HG03439 (cell line): ENCODE data around the gene GPX1.
"Not testable (repeated sequence)": the region's sequence is repeated elsewhere in the genome, so short reads cannot be mapped to it uniquely, and the experiment has no call there.

Source experiments
- ATAC-seq: cut with Tn5 transposase; IDR thresholded peaks from one replicate; pipeline ENCODE4 v1.9.1; 2021; ENCODE audit warnings: mild to moderate bottlenecking, moderate library complexity; ENCODE audit not compliant: unreplicated experiment

Gene GPX1

DNA sequence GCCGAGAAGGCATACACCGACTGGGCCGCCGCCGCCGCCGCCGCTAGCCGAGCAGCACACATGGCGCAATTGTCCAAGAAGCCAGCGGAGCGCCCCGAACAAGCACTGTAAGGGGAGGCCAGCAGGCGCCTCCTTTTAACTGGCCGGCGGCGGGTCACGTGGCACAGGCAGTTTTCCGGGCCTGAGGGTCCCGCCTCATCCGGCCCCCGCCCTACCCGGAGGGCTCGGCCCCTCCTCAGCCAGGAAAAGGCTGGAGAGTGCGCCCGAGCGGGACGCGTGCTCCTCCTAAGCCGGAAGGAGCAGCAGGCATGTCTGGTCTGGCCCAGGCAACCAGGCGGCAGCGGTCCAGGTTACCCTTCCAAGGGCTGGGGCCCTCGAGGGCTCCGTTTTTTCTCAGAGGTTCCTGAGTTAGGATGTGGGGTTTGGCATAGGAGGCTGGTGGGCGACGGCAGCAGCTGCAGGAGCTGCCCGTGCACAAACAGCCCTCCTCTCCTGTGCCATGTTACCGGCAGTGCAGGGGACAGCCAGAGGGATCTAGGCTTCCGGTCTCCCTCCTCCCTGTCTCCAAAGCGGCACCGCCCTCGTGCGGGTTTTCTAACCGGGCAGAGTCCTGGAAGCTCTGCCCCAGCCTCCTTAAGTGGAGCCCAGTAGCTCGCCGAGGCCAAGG lies at the start of gene GPX1:
TSS of gene GPX1 (minus strand) at position 137 of the 667 bp plus-strand sequence. CDS start at position 62, 75 bp downstream.
- peak; percentile 83 for ATAC-seq

- ATAC-seq, result no peak
These were observed 48.7 kb upstream of the GPX1 start for GRCh38 chr3:49406571-49407565.

- ATAC-seq, result not testable (repeated sequence)
These were observed 47.4 kb upstream of the GPX1 start for GRCh38 chr3:49405570-49405969.

- no peak for ATAC-seq
These were observed 45.7 kb upstream of the GPX1 start for GRCh38 chr3:49403891-49404290.

- ATAC-seq, result no peak
These were observed 43.6 kb upstream of the GPX1 start for GRCh38 chr3:49401766-49402165.

- ATAC-seq, result no peak
These were observed 41.3 kb upstream of the GPX1 start for GRCh38 chr3:49399461-49399860.

- no peak for ATAC-seq
These were observed 39.3 kb upstream of the GPX1 start for GRCh38 chr3:49397470-49397869.

GRCh38 chr3:49391310-49391709 lies 33.2 kb upstream of the GPX1 start:
- not testable (repeated sequence) for ATAC-seq

DNA sequence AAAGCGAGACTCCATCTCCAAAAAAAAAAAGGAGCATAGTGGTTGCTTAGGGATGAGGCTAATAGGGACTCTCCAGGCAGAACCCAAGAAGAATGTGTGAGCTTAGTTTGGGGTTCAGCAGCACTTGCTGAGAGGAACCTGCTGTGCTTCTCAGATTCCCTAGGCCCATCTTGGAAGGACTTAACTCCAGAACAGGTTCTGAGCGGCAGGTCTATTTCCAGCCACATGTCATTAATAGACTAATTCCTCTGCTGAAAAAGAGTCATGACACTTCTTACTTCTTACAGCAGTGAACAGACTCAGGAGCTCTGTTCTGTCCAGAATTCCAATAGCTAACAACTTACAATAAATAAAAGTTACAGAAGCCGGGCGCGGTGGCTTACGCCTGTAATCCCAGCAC lies 31.1 kb upstream of the GPX1 start:
- ATAC-seq, result no peak

DNA sequence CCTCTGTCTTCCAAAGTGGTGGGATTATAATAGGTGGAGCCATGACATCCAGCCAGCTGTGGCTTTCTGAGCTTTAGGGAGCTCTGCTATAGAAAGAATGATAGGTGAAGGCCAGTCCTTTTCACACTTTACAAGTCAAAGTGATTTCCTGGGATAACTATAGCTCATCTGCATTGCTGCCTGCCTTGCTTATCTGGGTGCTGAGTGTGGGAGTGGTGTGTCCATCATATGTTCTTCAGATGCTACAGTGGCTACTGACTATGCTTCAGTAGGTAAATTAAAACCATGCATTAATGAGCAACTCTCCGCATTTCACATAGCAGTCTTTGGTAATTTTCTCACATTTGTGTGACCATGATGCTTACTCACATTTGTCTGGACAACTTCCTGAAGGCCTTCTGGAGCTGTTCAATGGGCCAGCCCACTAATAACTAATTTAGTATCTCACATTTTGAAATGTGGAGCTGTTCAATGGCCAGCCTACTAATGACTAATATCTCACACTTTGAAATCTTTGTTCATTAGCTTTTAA lies 30.2 kb upstream of the GPX1 start:
- no peak for ATAC-seq

DNA sequence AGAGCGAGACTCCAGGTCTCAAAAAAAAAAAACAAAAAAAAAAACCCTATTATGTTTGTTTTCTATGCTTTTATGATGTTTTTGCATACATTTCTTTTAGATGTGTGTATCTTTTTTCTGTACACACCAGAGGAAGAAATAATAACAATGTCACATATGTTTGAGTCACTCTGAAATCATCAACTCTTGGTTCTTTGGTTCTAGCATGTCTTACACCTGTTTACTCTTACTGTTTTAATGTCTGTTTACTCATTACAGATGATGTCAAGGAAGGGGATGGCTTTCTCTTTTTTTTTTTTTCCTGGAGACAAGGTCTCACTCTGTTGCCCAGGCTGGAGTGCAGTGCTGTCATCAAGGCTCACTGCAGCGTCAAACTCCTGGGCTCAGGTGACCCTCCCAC lies 29.6 kb upstream of the GPX1 start:
- no peak for ATAC-seq

GRCh38 chr3:49386056-49386756 lies 28.1 kb upstream of the GPX1 start:
- no peak for ATAC-seq

DNA sequence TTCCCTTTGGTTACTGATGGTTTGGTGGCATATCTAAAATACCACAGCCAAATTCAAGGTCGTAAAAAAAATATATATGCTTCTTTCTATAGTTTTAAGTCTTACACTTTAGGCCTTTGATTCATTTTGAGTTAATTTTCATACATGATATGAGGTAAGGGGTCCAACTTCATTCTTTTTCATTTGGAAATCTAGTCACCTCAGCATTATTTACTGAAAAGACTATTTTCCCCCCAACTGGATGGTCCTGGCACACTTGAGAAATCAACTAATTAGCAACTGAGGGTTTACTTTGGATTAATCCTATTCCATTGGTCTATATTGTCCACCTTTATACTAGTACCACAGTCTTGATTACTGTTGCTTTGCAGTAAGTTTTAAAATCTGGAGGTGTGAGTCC lies 27.5 kb upstream of the GPX1 start:
- ATAC-seq, result no peak

DNA sequence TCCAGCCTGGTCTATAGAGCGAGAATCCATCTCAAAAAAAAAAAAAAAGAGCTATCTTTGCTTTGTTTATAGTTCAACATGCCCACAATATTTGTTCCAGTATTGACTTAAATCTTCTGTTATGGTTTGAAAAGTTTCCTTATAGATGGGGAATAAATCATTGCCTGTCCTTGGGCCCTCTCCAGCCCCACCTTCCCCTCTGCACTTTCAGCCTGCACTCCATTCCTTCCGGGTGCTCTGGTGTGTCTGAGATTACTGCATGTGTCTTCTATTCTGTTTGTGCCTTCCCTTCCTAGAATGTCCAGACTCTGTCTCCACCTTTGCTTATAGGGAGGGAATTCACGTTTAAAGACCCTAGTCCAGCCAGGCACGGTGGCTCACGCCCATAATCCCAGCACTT lies 25.2 kb upstream of the GPX1 start:
- ATAC-seq, result no peak

DNA sequence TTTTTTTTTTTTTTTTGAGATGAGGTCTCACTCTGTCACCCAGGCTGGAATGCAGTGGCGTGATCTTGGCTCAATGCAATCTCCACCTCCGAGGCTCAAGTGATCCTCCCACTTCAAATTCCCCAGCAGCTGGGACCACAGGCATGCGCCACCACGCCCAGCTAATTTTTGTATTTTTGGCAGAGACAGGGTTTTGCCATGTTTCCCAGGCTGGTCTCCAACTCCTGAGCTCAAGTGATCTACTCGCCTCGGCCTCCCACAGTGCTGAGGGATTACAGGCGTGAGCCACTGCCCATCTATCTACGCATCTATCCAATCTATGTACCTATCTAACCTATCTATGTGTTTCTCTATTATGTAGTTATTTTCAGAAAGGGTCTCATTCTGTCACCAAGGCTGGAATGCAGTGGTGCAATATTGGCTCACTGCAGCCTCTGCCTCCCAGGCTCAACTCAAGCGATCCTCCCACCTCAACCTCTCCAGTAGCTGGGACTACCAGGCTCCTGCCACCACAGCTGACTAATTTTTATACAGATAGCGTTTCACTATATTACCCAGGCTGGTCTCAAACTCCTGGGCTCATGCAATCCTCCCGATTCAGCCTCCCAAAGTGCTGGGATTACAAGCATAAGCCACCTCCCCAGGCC lies 20.2 kb upstream of the GPX1 start:
- no peak for ATAC-seq

DNA sequence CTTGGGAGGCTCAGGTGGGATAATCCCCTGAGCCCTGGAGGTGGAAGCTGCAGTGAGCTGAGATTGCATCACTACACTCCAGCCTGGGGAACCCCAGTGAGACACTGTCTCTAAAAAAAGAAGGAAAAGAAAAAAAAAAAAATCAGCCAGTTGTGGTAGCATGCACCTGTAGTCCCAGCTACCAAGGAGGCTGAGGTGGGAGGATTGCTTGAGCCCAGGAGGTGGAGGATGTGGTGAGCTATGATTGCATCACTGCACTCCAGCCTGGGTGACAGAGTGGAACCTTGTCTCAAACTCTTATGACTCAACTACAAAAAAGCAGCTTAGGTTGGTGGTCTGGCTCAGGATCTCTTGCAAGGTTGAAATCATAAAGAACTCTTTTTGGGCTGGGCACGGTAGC lies 19.3 kb upstream of the GPX1 start:
- no peak for ATAC-seq

- ATAC-seq, result no peak
These were observed 13.8 kb upstream of the GPX1 start for GRCh38 chr3:49371946-49372345.

DNA sequence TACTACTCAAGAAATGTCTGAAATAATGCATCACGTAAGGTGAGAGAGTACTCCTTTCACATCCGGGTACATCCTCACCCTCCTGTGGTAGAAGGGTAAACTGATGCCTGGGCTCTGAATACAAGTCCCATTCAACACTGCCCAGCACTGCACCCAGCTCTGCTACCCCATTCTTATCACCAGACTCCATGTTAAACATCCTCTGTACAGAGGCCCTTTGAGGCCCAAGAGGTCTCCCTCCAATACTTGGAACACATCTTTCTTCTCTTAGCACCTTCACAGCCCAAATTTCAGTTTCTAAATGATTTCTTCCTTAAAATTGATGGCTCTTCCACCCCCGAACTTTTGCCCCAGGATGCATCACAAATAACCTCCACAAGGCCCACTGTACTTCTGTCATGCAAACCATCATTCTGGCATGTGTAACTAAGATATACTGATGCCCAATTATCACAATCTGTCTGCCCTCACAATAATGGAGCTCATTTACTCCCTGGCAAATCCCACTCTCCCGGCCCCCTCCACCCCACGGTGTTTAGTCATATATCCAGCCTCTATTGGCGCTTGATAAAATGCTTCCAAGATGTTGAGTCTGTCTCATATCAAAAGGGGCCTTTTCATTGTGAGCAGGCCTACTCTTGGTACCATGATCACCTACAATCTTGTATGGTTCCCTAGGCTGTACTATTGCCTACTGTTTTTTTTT lies 12.6 kb upstream of the GPX1 start:
- no peak for ATAC-seq

DNA sequence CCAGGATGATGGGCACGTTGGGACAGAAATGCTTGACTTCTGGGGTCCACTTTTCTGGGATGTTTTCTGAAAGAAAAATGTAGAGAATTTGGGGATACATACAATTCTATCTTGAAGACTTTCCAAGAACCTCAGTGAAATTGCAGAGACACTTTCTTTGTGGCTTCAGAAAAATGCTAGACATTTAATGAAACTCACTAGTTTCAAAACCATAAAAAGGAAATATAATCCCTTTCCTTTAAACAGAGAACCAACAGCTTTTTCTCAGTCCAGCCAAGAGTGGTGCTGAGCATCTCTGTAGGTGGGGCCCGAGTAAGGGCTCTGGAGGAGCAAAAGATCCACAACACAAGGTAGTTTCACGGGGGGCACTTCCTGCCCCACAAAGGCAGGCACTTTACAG lies 4.4 kb upstream of the GPX1 start:
- ATAC-seq, result no peak

GRCh38 chr3:49359623-49360022 lies 1.5 kb upstream of the GPX1 start:
- no peak for ATAC-seq
